C4-2B (cell line): ENCODE results near the gene OSGIN1.

ENCODE experiments used
- H3K27ac ChIP-seq: fragments of 450-650 bp; 2 replicates; pipeline ENCODE4 v1.5.1; 2017
- ZFX ChIP-seq: fragments of 450-650 bp; IDR thresholded peaks from 2 replicates; pipeline ENCODE4 v1.6.1; 2017
- TF ChIP-seq, protein P1 (sequence below): fragments of 450-650 bp; conservative IDR thresholded peaks from 2 replicates; pipeline ENCODE4 v1.5.1; 2017; ENCODE audit warnings: mild to moderate bottlenecking

Gene OSGIN1

GRCh38 chr16:83951544-83951943, 1.5 kb upstream of the OSGIN1 start:
- TF ChIP-seq, protein P1, sequence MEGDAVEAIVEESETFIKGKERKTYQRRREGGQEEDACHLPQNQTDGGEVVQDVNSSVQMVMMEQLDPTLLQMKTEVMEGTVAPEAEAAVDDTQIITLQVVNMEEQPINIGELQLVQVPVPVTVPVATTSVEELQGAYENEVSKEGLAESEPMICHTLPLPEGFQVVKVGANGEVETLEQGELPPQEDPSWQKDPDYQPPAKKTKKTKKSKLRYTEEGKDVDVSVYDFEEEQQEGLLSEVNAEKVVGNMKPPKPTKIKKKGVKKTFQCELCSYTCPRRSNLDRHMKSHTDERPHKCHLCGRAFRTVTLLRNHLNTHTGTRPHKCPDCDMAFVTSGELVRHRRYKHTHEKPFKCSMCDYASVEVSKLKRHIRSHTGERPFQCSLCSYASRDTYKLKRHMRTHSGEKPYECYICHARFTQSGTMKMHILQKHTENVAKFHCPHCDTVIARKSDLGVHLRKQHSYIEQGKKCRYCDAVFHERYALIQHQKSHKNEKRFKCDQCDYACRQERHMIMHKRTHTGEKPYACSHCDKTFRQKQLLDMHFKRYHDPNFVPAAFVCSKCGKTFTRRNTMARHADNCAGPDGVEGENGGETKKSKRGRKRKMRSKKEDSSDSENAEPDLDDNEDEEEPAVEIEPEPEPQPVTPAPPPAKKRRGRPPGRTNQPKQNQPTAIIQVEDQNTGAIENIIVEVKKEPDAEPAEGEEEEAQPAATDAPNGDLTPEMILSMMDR, result no peak
- no peak overlapping the region for H3K27ac ChIP-seq

- TF ChIP-seq, protein P1, result no peak
- no peak for TF ChIP-seq ZFX
Observed at GRCh38 chr16:83952587-83952939, 477 bp upstream of the OSGIN1 start.

GRCh38 chr16:83953796-83954576, 946 bp downstream of the OSGIN1 start:
- no peak for TF ChIP-seq ZFX
- TF ChIP-seq, protein P1, result peak; percentile 84
- peak overlapping the region; percentile 78 for H3K27ac ChIP-seq

More at GRCh38 chr16:83952587-83952939, 477 bp upstream of the OSGIN1 start:
- H3K27ac ChIP-seq, result peak overlapping the region; percentile 78

GRCh38 chr16:83954577-83955016, 1.6 kb downstream of the OSGIN1 start:
- peak overlapping the region; percentile 5; the same call in 1 of the 2 replicates for H3K27ac ChIP-seq
- TF ChIP-seq, protein P1, result no peak
- no peak for TF ChIP-seq ZFX

- TF ChIP-seq ZFX, result no peak
- TF ChIP-seq, protein P1, result no peak
- H3K27ac ChIP-seq, result no peak overlapping the region; the same call in 1 of the 2 replicates
Observed at GRCh38 chr16:83955218-83956130, 2.4 kb downstream of the OSGIN1 start.

DNA sequence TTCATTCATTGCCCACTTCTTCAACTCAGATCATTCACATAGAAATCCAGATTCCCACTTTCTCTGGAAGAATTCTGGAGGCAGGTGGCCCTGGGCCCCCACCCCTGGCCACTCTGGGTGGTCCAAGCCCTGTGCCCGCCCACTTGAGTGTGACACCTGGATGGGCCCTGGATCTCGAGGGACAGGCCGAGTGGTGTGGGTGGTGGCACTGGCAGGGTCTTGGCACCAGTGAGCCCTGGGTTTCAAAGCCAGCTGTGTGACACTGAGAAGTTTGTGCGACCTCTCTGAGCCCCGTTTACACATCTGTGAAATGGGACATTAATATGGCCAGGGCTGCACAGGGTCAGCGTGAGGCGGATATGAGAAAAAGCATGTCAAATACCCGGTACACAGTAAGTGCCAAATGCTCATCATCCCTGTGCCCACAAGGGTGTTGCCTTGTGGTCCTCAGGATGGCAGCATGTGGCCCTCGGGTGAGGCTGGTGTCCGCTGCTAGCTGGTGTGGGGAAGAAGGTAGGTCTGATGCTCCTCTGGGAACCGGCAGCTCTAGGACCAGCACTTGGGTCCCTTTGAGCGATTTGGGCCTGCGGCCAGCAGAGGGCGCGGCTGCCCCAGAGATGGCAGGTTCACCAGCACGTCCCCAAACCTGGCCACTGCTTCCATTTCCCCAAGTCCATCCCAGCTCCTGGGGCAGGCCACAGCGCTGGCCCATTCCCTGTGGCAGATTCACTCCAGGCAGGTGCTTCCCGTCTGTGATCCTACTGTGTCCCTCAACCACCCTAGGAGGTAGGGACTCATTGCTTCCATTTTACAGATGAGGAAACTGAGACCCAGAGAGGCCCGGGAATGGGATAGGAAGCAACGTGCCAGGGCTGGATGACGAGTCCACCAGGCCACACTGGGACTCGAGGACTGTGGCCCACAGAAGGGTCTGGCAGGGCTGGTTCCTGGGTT, 3.6 kb downstream of the OSGIN1 start:
- H3K27ac ChIP-seq, result no peak overlapping the region
- no peak for TF ChIP-seq ZFX
- TF ChIP-seq, protein P1, result peak; percentile 91
